Suppressor macrophage treated with lipopolysaccharide for 1 hour (primary cell): ENCODE data around the gene HOXD4.

Source experiments
- DNase-seq, 3 donors: peaks; one replicate each; pipeline ENCODE4 v3.0.0-alpha.2; 2020 to 2022

The HOXD4 gene

GRCh38 chr2:176158855-176159662, 7.7 kb downstream of the HOXD4 start:
- DNase-seq, result no peak

- DNase-seq, result no peak
Measured at GRCh38 chr2:176159663-176160250, 8.4 kb downstream of the HOXD4 start.

GRCh38 chr2:176160251-176160985, 9.1 kb downstream of the HOXD4 start:
- DNase-seq, result no peak

- DNase-seq, result no peak
Measured at GRCh38 chr2:176160986-176161824, 9.9 kb downstream of the HOXD4 start.

- no peak for DNase-seq
Measured at GRCh38 chr2:176161825-176162626, 10.7 kb downstream of the HOXD4 start.

GRCh38 chr2:176162911-176163671, 11.7 kb downstream of the HOXD4 start:
- no peak for DNase-seq

GRCh38 chr2:176163672-176164056, 12.3 kb downstream of the HOXD4 start:
- no peak for DNase-seq

GRCh38 chr2:176164201-176164600, 12.9 kb downstream of the HOXD4 start:
- DNase-seq, result no peak

GRCh38 chr2:176164611-176165369, 13.4 kb downstream of the HOXD4 start:
- DNase-seq, result no peak

GRCh38 chr2:176165370-176166050, 14.2 kb downstream of the HOXD4 start:
- DNase-seq, result no peak

- no peak for DNase-seq
Measured at GRCh38 chr2:176166272-176166671, 14.9 kb downstream of the HOXD4 start.

GRCh38 chr2:176167398-176167797, 16.0 kb downstream of the HOXD4 start:
- no peak for DNase-seq

- no peak for DNase-seq
Measured at GRCh38 chr2:176169181-176169580, 17.8 kb downstream of the HOXD4 start.

- DNase-seq, result no peak
Measured at GRCh38 chr2:176169711-176170110, 18.4 kb downstream of the HOXD4 start.

- no peak for DNase-seq
Measured at GRCh38 chr2:176170602-176171305, 19.4 kb downstream of the HOXD4 start.

GRCh38 chr2:176171351-176172006, 20.1 kb downstream of the HOXD4 start:
- no peak for DNase-seq

GRCh38 chr2:176172007-176172894, 20.9 kb downstream of the HOXD4 start:
- DNase-seq, result no peak
